Stimulated activated CD4-positive, alpha-beta T cell treated with anti-CD3 and anti-CD28 coated beads, TNF-alpha, amount 100 ng/mL, for 4 hours (primary cell): ENCODE results near the gene MYBPH.

Experiments
- DNase-seq, 3 experiments: peaks; one replicate each; pipeline ENCODE4 v3.0.0-alpha.2; 2020; ENCODE audit warnings: low read depth in 3 of 3

Gene MYBPH

DNA sequence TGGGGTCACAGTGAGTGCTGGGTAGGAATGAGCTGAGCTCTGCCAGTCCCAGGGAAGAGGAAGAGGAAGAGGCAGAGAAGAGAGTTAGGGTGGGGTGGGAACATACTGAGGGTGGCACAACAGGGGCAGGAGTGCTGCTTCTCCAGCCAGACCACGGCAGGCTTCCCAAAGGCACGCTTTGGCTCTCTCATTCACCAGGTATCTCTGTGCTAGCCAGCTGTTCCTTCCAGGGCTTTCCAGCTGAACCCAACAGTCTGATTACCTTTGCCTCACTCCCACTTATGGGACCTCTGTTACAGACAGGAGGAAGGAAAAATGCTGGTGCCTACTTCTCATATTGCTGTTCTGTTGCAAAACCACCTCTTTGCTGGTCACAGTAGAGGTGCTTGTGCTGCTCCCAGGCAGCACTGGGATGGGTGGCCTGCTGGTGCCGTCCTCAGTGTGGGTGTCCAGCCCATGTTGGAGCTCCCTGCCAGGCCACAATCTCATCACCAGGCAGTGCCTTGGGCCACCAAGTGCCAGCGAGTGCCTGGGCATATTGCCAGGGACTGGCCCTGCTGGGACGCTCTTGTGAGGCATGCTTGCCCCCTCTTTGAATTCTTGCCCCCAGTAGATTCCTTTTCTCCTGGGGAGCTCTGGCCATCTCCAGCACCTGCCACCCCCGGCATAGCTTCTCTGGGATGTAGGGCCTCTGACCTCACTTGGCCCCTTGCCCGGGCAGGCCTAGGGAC is 46.0 kb downstream of the MYBPH start:
- no peak for DNase-seq

DNA sequence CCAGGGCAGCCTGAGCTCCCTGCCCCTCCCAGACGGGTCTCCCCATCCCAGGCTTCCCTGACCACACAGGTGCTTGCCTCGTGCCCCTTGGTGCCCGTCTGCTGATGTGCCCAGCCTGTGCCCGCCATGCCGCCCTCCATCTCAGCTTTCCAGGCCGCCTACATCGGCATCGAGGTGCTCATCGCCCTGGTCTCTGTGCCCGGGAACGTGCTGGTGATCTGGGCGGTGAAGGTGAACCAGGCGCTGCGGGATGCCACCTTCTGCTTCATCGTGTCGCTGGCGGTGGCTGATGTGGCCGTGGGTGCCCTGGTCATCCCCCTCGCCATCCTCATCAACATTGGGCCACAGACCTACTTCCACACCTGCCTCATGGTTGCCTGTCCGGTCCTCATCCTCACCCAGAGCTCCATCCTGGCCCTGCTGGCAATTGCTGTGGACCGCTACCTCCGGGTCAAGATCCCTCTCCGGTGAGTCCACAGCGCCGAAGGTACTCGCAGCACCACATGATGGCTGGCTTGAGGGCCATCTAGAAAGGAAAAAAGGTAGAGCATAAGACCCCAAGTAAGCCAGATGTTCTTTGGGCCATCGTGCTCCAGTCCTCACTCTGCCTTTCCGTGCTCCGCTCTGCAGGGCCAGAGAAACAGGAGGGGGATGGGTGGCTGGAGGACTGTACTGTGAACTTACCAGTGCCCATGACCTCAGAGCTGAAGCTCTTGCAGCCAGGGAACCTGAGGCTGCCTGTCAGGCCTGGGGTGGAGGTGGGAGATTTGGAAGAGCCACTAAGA is 46.7 kb downstream of the MYBPH start:
- DNase-seq, result no peak

DNA sequence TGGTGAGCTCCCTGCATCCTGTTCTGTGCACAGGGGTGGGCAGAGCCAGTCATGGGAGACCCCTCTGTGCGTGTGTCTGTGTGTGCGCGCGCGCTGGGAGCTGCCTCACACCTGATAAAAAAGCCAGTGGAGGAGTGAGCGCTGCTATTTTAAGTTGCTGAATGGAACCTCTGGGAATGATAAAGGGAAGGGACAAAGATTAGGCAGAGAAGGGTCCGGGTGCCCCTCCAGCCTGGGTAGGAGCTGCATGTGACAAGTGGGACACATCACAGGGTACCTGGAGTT is 47.3 kb downstream of the MYBPH start:
- no peak for DNase-seq

- no peak for DNase-seq
Measured at GRCh38 chr1:203127666-203128430, 47.8 kb downstream of the MYBPH start, which contains the start of gene ADORA1. Gene ADORA1, plus strand, starts transcription at chr1:203127726. Its CDS starts 1,116 bp downstream, at chr1:203128842.

- no peak for DNase-seq
Measured at GRCh38 chr1:203126866-203127665, 48.6 kb downstream of the MYBPH start.

- DNase-seq, result no peak
Measured at GRCh38 chr1:203126151-203126865, 49.3 kb downstream of the MYBPH start.

DNA sequence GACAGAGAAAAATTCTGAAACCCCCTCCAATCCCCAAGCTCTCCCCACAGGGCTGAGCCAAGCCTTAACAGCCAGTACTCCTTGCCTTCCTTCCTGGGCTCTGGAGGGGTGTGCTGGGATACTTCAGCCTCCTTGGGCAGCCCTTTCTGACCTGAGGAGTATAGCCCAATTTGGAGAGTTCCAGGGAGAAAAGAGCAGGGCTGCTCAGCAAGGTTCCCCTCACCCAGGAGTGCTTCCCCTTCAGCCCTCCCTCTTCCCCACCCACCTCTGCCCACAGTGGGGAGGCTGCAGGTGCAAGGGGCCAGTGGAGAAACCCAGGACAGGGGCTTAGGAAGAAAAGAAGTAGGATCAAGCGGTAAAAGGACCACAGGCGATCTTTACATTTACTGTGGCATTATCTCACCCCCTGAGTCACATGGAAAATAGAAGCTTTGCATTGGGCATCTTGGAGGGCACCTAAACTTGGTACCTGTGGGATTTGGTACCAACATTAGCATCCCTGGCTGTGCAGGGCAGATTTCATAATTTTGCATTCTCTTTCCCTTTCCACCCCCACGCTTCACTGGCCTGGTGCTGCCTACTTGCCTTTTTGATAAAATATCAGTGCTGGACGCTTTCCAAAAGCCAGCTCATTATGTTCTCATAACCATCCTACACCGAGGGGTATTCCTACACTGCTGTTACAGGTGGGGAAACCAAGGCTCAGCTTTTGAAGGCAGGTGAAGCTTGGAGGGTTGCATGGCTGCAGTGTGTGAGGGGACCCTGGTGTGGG is 50.9 kb downstream of the MYBPH start:
- no peak for DNase-seq

GRCh38 chr1:203124011-203124410 is 51.6 kb downstream of the MYBPH start:
- no peak for DNase-seq

- no peak for DNase-seq
Measured at GRCh38 chr1:203122159-203122558, 53.5 kb downstream of the MYBPH start.

DNA sequence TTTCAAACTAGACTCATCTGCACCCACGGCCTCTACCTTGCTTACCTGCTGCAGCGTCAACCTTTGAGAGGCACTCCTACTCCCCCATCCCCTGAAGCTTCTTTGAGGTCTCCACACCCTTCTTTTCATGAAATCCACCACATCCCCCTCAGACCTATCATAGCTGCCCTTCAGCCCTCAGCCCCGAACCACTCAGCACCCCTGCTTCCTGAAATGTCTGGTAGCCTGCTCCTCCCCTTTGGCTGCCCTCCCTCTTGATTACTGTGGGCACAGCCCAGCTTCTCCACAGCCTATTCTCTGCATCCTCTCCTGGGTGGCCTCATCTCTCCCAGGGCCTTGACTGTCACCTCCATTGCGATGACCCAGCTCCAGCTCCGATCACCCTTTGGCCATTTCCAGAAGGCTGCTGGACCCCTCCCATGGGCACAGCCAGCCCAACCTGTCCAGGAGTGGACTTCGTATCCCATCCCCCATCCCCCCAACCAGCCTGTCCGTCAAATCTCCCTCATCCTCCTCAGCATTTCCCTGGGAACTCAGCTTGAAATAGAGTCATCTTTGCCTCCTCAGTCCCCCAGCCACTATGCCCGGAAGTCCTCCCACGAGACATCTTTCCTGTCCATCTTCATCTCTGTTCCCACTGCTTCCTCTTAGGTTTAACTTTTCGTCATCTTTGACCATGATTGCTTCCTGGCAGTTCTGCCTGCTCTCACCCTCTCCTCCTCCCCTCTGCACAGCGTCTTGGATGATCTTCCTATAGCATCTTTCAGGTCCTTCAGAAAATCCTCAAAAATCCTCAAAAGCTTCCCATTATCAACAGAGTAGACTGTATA is 54.2 kb downstream of the MYBPH start:
- no peak for DNase-seq

- DNase-seq, result no peak
Measured at GRCh38 chr1:203120325-203121153, 55.1 kb downstream of the MYBPH start.
